ENCODE measurements around the gene HAUS8. TPM values are rescaled to one million over a fixed set of nuclear protein-coding genes. Genes with fewer than 3 reads are reported as not detected.

HAUS8 gene
- total RNA-seq, 1 donor from 2014 or later, result 11.6 TPM

DNA sequence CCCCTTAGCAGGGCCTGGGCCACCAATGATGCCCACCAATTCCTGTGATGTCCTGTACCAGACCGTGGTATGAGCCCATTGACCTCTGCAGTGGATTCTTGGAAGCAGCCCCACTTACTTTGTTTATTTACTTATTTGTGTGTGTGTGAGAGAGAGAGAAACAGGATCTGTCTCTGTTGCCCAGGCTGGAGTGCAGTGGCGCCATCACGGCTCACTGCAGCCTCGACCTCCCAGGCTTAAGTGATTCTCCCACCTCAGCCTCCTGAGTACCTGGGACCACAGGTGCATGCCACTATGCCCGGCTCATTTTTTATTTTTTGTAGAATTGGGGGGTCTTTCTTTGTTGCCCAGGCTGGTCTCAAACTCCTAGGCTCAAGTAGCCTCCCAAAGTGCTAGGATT lies 13.3 kb upstream of the HAUS8 start:
- Mint-ChIP-seq H3K36me3 (ENCODE audit: unreplicated experiment) (peaks cover 5% of the 10 kb centered on the region), H3K4me1 (ENCODE audit: unreplicated experiment) (peaks cover 33% of the 10 kb centered on the region)
- DNase-seq (ENCODE audit: extremely low spot score, unreplicated experiment), result no peak

DNA sequence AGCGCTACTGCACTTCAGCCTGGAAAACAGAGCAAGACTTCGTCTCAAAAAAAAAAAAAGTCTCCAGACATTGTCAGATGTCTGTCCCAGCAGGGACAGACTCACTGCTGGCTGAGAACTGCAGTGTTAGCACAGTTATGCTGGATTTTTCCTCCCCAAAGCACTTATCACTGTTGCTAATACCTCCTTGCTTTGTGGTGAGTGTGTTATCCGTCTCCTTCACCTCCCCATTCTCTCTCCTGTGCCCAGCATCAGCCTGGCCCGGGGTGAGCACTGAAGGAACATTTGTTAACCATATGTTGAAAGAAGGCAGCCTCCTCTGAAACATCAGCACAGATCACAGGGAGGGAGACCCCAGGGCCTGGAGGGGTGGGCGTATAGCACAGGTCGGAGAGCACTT lies 11.6 kb upstream of the HAUS8 start:
- H3K4me3 Mint-ChIP-seq (ENCODE audit: unreplicated experiment), result no peak overlapping the region
- TF ChIP-seq, protein P1, sequence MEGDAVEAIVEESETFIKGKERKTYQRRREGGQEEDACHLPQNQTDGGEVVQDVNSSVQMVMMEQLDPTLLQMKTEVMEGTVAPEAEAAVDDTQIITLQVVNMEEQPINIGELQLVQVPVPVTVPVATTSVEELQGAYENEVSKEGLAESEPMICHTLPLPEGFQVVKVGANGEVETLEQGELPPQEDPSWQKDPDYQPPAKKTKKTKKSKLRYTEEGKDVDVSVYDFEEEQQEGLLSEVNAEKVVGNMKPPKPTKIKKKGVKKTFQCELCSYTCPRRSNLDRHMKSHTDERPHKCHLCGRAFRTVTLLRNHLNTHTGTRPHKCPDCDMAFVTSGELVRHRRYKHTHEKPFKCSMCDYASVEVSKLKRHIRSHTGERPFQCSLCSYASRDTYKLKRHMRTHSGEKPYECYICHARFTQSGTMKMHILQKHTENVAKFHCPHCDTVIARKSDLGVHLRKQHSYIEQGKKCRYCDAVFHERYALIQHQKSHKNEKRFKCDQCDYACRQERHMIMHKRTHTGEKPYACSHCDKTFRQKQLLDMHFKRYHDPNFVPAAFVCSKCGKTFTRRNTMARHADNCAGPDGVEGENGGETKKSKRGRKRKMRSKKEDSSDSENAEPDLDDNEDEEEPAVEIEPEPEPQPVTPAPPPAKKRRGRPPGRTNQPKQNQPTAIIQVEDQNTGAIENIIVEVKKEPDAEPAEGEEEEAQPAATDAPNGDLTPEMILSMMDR (IDR thresholded peaks at IDR 0.05), result no peak
- peak overlapping the region; percentile 58 for H3K27ac Mint-ChIP-seq (ENCODE audit: unreplicated experiment)

More for the DNA sequence above, 13.3 kb upstream of the HAUS8 start:
- TF ChIP-seq, protein P1 (IDR thresholded peaks at IDR 0.05), result no peak
- Mint-ChIP-seq H3K9me3 (ENCODE audit: unreplicated experiment) (no peaks in the 10 kb centered on the region), H3K27ac (ENCODE audit: unreplicated experiment) (peak overlapping the region; percentile 96), H3K4me3 (ENCODE audit: unreplicated experiment) (no peak overlapping the region), H3K27me3 (ENCODE audit: unreplicated experiment) (no peaks in the 10 kb centered on the region)

DNA sequence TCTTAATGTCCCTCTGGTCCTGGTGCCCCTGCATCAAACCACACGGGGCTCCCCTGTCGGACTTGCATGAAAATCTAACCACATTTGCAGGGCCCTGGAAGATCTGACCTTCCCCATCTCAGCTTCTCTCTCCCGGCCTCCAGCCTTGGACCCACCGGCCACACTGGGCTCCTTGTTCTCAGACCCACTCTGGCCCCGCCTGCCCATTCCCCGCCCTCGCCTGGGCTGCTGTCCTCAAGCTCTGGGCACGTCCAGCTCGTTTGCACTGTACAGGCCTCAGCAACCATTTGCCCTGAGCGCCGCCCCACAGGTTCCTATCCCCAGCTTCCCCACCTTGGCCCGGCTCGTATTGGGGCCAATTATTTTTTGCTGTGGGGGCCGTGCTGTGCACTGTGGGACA lies 10.9 kb upstream of the HAUS8 start:
- Mint-ChIP-seq H3K27me3 (ENCODE audit: unreplicated experiment) (no peaks in the 10 kb centered on the region), H3K4me1 (ENCODE audit: unreplicated experiment) (peaks cover 48% of the 10 kb centered on the region), H3K27ac (ENCODE audit: unreplicated experiment) (no peak overlapping the region), H3K9me3 (ENCODE audit: unreplicated experiment) (no peaks in the 10 kb centered on the region), H3K36me3 (ENCODE audit: unreplicated experiment) (peaks cover 5% of the 10 kb centered on the region), H3K4me3 (ENCODE audit: unreplicated experiment) (no peak overlapping the region)
- no peak for DNase-seq (ENCODE audit: extremely low spot score, unreplicated experiment)
- TF ChIP-seq, protein P1 (IDR thresholded peaks at IDR 0.05), result no peak

More for the DNA sequence above, 11.6 kb upstream of the HAUS8 start:
- Mint-ChIP-seq H3K4me1 (ENCODE audit: unreplicated experiment) (peaks cover 41% of the 10 kb centered on the region), H3K36me3 (ENCODE audit: unreplicated experiment) (peaks cover 5% of the 10 kb centered on the region), H3K9me3 (ENCODE audit: unreplicated experiment) (no peaks in the 10 kb centered on the region), H3K27me3 (ENCODE audit: unreplicated experiment) (no peaks in the 10 kb centered on the region)
- no peak for DNase-seq (ENCODE audit: extremely low spot score, unreplicated experiment)

DNA sequence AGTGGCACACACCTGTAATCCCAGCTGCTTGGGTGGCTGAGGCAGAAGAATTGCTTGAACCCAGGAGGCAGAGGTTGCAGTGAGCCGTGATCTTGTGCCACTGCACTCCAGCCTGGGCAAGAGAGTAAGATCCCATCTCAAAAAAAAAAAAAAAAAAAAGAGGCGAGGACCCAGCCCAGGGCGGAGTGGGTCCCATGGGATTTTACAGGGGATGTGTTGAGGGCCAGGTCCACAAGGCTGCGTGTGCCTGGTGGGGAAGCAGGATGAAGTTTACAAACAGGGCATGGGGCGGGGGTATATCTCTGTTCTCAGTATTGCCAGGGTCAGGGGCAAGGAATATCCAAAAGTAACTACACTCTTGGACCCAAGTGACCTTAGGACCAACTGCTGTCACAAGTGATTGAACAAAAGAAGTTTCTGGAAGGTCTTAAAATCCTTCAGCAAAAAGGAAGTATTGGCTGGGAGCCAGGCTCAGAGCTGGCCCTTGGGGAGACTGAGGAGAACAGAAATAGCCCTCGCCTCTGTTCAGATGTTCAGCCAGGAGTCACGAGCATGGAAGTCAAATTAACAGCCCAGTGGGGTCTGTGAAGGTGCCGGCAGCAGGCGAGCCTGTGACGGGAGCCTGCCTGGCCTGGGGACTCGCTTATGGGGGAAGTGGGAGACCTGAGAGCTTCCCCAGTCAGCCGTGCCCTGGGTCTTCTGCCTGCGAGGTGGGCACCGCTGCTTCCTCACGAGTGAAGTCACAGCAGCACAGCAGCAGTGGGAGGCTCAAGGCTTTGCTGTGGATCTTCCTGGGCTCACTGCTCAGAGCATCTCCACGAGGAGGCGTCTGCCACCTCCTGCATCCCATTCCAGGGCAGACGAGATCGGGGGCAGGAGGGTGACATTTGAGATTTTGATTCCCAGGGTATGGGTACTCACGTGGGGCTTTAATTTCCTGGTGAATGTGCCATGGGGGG lies 6.7 kb upstream of the HAUS8 start:
- no peak overlapping the region for H3K4me3 Mint-ChIP-seq (ENCODE audit: unreplicated experiment)
- no peak for DNase-seq (ENCODE audit: extremely low spot score, unreplicated experiment)
- peaks cover 3% of the 10 kb centered on the region for H3K36me3 Mint-ChIP-seq (ENCODE audit: unreplicated experiment)
- TF ChIP-seq, protein P1 (IDR thresholded peaks at IDR 0.05), result no peak
- H3K9me3 Mint-ChIP-seq (ENCODE audit: unreplicated experiment), result no peaks in the 10 kb centered on the region
- H3K4me1 Mint-ChIP-seq (ENCODE audit: unreplicated experiment), result peaks cover 54% of the 10 kb centered on the region
- peak overlapping the region; percentile 60 for H3K27ac Mint-ChIP-seq (ENCODE audit: unreplicated experiment)
- H3K27me3 Mint-ChIP-seq (ENCODE audit: unreplicated experiment), result no peaks in the 10 kb centered on the region

DNA sequence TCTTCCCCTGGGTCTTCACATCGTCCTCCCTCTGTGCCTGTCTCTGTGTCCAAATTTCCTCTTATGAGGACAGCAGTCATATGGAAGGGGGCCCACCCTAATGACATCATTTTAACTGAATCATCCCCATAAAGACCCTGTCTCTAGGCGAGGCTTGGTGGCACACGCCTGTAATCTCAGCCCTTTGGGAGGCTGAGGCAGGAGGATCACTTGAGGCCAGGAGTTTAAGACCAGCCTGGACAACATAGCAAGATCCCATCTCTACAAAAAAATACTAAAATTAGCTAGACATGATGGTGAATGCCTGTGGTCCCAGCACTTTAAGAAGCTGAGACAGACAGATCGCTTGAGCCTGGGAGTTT lies 5.2 kb upstream of the HAUS8 start:
- Mint-ChIP-seq H3K27ac (ENCODE audit: unreplicated experiment) (peak overlapping the region; percentile 95), H3K9me3 (ENCODE audit: unreplicated experiment) (no peaks in the 10 kb centered on the region), H3K4me1 (ENCODE audit: unreplicated experiment) (peaks cover 60% of the 10 kb centered on the region), H3K36me3 (ENCODE audit: unreplicated experiment) (no peaks in the 10 kb centered on the region), H3K27me3 (ENCODE audit: unreplicated experiment) (no peaks in the 10 kb centered on the region), H3K4me3 (ENCODE audit: unreplicated experiment) (peak overlapping the region; percentile 70)
- TF ChIP-seq, protein P1 (IDR thresholded peaks at IDR 0.05), result no peak
- DNase-seq (ENCODE audit: extremely low spot score, unreplicated experiment), result no peak
